ENCODE measurements around the gene CMAS.

GRCh38 chr12:22044391-22044790 is 1.6 kb upstream of the CMAS start:
- TF ChIP-seq POLR2A (IDR thresholded peaks at IDR 0.05), result no peak
- TF ChIP-seq CTCF (IDR thresholded peaks at IDR 0.05), result no peak
- no peak for TF ChIP-seq POLR2AphosphoS5 (IDR thresholded peaks at IDR 0.05)

All from gastroesophageal sphincter (tissue), 3 donors.